ENCODE results near the gene PTPA. TPM values are rescaled to one million over a fixed set of nuclear protein-coding genes. Genes with fewer than 3 reads are reported as not detected.
A peak's percentile ranks its signal among the peaks of the same experiment; 100 is the strongest.

PTPA gene
- polyA plus RNA-seq, 1 donor from 2014 or later: 62.8 TPM

DNA sequence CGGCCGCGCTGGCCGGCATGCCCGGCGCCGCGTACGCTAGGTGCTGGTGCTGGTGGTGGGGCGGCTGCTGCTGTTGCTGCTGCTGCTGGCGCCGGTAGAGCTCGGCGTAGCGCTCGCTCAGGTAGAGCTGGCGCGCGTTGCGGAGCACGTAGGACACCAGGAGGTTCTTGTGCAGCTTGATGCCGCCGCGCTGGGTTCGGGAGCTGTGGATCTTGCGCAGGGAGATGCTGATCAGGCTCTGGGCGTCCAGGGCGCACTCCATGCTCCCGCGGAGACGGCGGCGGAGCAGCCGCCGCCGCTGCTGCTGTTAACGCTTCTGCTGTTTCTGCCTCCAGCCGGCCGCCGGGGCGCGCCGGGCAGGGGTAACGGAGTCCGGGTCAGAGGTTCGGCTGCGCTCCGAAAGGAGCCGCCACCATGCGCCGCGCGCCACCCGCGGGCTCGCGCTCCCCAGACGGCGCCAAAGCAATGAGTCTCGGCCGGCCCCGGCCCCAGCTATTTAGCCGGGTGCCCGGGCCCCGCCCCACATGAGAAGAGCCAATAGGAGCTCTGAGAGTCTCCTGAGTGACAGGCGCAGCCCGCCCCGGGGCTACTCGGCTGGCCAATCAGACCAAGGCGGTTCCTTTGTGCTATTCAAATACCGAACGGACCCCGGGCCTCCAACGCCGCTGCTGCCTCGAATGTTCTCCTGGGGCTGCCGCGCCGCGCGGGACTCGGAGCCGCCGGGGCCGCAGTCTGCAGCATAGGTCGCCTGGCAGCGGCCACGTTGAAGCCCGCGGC lies 66.8 kb downstream of the PTPA start, which contains the start of gene IER5L:
Gene IER5L (minus strand): TSS at position 471 of the 777 bp plus-strand sequence. CDS start 209 bp downstream, at position 262.
- H4K20me1 ChIP-seq (ENCODE audit: insufficient read depth): peaks cover 4% of the 10 kb centered on the region
- no peak within 1 kb of the TSS for H2AFZ ChIP-seq (ENCODE audit: low read depth, low read length)
- TF ChIP-seq TAF1 (IDR thresholded peaks at IDR 0.05; ENCODE audit: low read depth) (peak; percentile 99), SMC3 (conservative IDR thresholded peaks at IDR 0.05; ENCODE audit: poor library complexity) (peak; percentile 73), RAD21 (conservative IDR thresholded peaks at IDR 0.05) (peak; percentile 69), EP300 (conservative IDR thresholded peaks at IDR 0.05; ENCODE audit: poor library complexity, severe bottlenecking) (no peak), POLR2AphosphoS5 (IDR thresholded peaks at IDR 0.05) (peak; percentile 98), EZH2 (IDR thresholded peaks at IDR 0.05; ENCODE audit: borderline replicate concordance, insufficient read depth, low read length, poor library complexity, severe bottlenecking) (no peak), MXI1 (conservative IDR thresholded peaks at IDR 0.05; ENCODE audit: poor library complexity, severe bottlenecking) (peak; percentile 94)
- TF ChIP-seq, protein P1, sequence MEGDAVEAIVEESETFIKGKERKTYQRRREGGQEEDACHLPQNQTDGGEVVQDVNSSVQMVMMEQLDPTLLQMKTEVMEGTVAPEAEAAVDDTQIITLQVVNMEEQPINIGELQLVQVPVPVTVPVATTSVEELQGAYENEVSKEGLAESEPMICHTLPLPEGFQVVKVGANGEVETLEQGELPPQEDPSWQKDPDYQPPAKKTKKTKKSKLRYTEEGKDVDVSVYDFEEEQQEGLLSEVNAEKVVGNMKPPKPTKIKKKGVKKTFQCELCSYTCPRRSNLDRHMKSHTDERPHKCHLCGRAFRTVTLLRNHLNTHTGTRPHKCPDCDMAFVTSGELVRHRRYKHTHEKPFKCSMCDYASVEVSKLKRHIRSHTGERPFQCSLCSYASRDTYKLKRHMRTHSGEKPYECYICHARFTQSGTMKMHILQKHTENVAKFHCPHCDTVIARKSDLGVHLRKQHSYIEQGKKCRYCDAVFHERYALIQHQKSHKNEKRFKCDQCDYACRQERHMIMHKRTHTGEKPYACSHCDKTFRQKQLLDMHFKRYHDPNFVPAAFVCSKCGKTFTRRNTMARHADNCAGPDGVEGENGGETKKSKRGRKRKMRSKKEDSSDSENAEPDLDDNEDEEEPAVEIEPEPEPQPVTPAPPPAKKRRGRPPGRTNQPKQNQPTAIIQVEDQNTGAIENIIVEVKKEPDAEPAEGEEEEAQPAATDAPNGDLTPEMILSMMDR (IDR thresholded peaks at IDR 0.05; ENCODE audit: poor library complexity, severe bottlenecking): peak; percentile 27
- TF ChIP-seq, protein P2, sequence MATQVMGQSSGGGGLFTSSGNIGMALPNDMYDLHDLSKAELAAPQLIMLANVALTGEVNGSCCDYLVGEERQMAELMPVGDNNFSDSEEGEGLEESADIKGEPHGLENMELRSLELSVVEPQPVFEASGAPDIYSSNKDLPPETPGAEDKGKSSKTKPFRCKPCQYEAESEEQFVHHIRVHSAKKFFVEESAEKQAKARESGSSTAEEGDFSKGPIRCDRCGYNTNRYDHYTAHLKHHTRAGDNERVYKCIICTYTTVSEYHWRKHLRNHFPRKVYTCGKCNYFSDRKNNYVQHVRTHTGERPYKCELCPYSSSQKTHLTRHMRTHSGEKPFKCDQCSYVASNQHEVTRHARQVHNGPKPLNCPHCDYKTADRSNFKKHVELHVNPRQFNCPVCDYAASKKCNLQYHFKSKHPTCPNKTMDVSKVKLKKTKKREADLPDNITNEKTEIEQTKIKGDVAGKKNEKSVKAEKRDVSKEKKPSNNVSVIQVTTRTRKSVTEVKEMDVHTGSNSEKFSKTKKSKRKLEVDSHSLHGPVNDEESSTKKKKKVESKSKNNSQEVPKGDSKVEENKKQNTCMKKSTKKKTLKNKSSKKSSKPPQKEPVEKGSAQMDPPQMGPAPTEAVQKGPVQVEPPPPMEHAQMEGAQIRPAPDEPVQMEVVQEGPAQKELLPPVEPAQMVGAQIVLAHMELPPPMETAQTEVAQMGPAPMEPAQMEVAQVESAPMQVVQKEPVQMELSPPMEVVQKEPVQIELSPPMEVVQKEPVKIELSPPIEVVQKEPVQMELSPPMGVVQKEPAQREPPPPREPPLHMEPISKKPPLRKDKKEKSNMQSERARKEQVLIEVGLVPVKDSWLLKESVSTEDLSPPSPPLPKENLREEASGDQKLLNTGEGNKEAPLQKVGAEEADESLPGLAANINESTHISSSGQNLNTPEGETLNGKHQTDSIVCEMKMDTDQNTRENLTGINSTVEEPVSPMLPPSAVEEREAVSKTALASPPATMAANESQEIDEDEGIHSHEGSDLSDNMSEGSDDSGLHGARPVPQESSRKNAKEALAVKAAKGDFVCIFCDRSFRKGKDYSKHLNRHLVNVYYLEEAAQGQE (IDR thresholded peaks at IDR 0.05; ENCODE audit: borderline replicate concordance): peak; percentile 96
- peaks cover 21% of the 10 kb centered on the region for H3K79me2 ChIP-seq (replicated peaks; ENCODE audit: insufficient read depth, low read length)
- peak within 1 kb of the TSS; percentile 95 for H3K9ac ChIP-seq (ENCODE audit: low read length)
- H3K27ac ChIP-seq (ENCODE audit: low read length): peak within 1 kb of the TSS; percentile 84
- no peaks in the 10 kb centered on the region for H3K9me2 ChIP-seq (ENCODE audit: insufficient read depth, low read length)
- no peaks in the 10 kb centered on the region for H3K36me3 ChIP-seq (ENCODE audit: insufficient read depth, low read length)
- H3K9me3 ChIP-seq (ENCODE audit: low read length): no peaks in the 10 kb centered on the region
- peak within 1 kb of the TSS; percentile 100 for H3K4me3 ChIP-seq (ENCODE audit: low read length)
- no peaks in the 10 kb centered on the region for H3F3A ChIP-seq (ENCODE audit: insufficient read depth, low read length, poor library complexity, severe bottlenecking)
- H3K27me3 ChIP-seq (ENCODE audit: insufficient read depth, low read depth, low read length): no peaks in the 10 kb centered on the region
- peak within 1 kb of the TSS; percentile 13 for H3K4me2 ChIP-seq (ENCODE audit: low read length)

DNA sequence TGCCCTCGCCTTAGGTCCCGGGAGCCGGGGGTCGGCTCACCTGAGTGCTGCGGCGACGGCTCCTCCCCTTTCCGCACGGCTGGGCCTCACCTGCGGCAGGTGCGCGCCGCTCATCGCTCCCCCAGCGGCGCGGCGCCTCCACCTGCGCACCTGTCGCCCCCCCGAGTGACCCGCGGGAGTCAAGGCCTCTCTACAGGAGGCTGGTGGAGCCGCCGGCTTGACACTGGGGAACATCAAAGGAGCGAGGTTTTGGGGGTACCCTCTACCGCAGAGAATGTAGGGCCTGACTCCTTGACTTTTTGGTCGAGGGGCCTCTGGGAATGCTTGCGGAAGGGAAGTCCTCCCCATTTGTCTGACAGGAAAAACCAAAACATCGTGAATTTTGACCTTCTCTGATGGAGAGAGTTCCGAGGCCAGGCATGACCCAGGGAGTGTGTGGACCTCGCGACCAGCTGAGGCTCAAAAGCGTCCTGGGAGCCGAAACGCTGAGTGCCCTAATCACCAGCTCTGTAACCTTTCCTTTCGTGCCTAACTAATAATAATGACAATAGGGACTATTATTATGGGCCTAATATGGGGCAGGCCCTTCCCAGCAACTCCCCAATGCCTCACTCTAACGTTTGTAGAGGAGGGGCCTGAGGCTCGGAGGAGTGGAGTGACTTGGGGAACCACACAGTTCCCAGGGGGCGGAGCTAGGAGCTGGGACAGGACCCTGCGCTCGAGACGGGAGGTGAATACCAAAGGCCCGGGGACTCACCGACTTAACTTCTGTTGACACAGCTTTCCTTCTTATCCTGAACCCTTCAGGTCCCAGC lies 67.6 kb downstream of the PTPA start:
- TF ChIP-seq MXI1 (conservative IDR thresholded peaks at IDR 0.05; ENCODE audit: poor library complexity, severe bottlenecking) (no peak), EP300 (conservative IDR thresholded peaks at IDR 0.05; ENCODE audit: poor library complexity, severe bottlenecking) (no peak), POLR2AphosphoS5 (IDR thresholded peaks at IDR 0.05) (no peak), RAD21 (conservative IDR thresholded peaks at IDR 0.05) (no peak), TAF1 (IDR thresholded peaks at IDR 0.05; ENCODE audit: low read depth) (no peak), SMC3 (conservative IDR thresholded peaks at IDR 0.05; ENCODE audit: poor library complexity) (no peak), EZH2 (IDR thresholded peaks at IDR 0.05; ENCODE audit: borderline replicate concordance, insufficient read depth, low read length, poor library complexity, severe bottlenecking) (no peak)
- TF ChIP-seq, protein P2 (IDR thresholded peaks at IDR 0.05; ENCODE audit: borderline replicate concordance): no peak
- TF ChIP-seq, protein P1 (IDR thresholded peaks at IDR 0.05; ENCODE audit: poor library complexity, severe bottlenecking): no peak
- Histone ChIP-seq H3K9me3 (ENCODE audit: low read length) (no peaks in the 10 kb centered on the region), H3K79me2 (replicated peaks; ENCODE audit: insufficient read depth, low read length) (peaks cover 21% of the 10 kb centered on the region), H3K9me2 (ENCODE audit: insufficient read depth, low read length) (no peaks in the 10 kb centered on the region), H3K36me3 (ENCODE audit: insufficient read depth, low read length) (no peaks in the 10 kb centered on the region), H3K9ac (ENCODE audit: low read length) (peak overlapping the region; percentile 11), H3K27me3 (ENCODE audit: insufficient read depth, low read depth, low read length) (no peaks in the 10 kb centered on the region), H3F3A (ENCODE audit: insufficient read depth, low read length, poor library complexity, severe bottlenecking) (no peaks in the 10 kb centered on the region), H2AFZ (ENCODE audit: low read depth, low read length) (no peak overlapping the region), H3K4me3 (ENCODE audit: low read length) (peak overlapping the region; percentile 95), H4K20me1 (ENCODE audit: insufficient read depth) (peaks cover 4% of the 10 kb centered on the region), H3K4me2 (ENCODE audit: low read length) (peak overlapping the region; percentile 13), H3K27ac (ENCODE audit: low read length) (no peak overlapping the region)
